IPS DF 4.7 (cell line): ENCODE measurements around the gene SPINK6.

Source experiments
- DNase-seq: peaks from one replicate; pipeline ENCODE4 v3.0.0-alpha.2; 2013; ENCODE audit warnings: low spot score; ENCODE audit errors: extremely low read depth

The SPINK6 gene

GRCh38 chr5:148202531-148203203 is at the start of gene SPINK6:
Gene SPINK6 (plus strand): TSS chr5:148203042. CDS start chr5:148203097, 55 bp downstream.
- DNase-seq: no peak

GRCh38 chr5:148156609-148157008 is 46.2 kb upstream of the SPINK6 start:
- no peak for DNase-seq

GRCh38 chr5:148162038-148162437 is 40.8 kb upstream of the SPINK6 start:
- DNase-seq: no peak

- no peak for DNase-seq
These were observed 39.5 kb upstream of the SPINK6 start for GRCh38 chr5:148163345-148163744.

GRCh38 chr5:148166550-148167283 is 36.1 kb upstream of the SPINK6 start:
- DNase-seq: no peak

GRCh38 chr5:148168246-148168645 is 34.6 kb upstream of the SPINK6 start, which contains the start of gene SPINK14:
Gene SPINK14 (plus strand): TSS chr5:148168546. CDS start chr5:148169733, 1,187 bp downstream.
- DNase-seq: no peak

GRCh38 chr5:148172377-148172776 is 30.5 kb upstream of the SPINK6 start:
- no peak for DNase-seq

GRCh38 chr5:148176480-148176879 is 26.4 kb upstream of the SPINK6 start:
- no peak for DNase-seq

- DNase-seq: no peak
These were observed 25.6 kb upstream of the SPINK6 start for GRCh38 chr5:148177207-148177606.

GRCh38 chr5:148179234-148179824 is 23.5 kb upstream of the SPINK6 start:
- peak; percentile 7 for DNase-seq

GRCh38 chr5:148186248-148187003 is 16.4 kb upstream of the SPINK6 start:
- no peak for DNase-seq

GRCh38 chr5:148191010-148191409 is 11.8 kb upstream of the SPINK6 start:
- DNase-seq: no peak

GRCh38 chr5:148193202-148193601 is 9.6 kb upstream of the SPINK6 start:
- no peak for DNase-seq

- DNase-seq: no peak
These were observed 1.7 kb upstream of the SPINK6 start for GRCh38 chr5:148201151-148201550.

GRCh38 chr5:148205044-148205806 is 2.4 kb downstream of the SPINK6 start:
- no peak for DNase-seq

GRCh38 chr5:148205865-148206264 is 3.0 kb downstream of the SPINK6 start:
- DNase-seq: no peak

- DNase-seq: no peak
These were observed 3.8 kb downstream of the SPINK6 start for GRCh38 chr5:148206620-148207019.

GRCh38 chr5:148208226-148208625 is 5.4 kb downstream of the SPINK6 start:
- no peak for DNase-seq

- no peak for DNase-seq
These were observed 6.4 kb downstream of the SPINK6 start for GRCh38 chr5:148209151-148209770.

GRCh38 chr5:148214665-148215185 is 11.9 kb downstream of the SPINK6 start:
- DNase-seq: no peak
